ENCODE data around the gene LHX2.

The LHX2 gene

DNA sequence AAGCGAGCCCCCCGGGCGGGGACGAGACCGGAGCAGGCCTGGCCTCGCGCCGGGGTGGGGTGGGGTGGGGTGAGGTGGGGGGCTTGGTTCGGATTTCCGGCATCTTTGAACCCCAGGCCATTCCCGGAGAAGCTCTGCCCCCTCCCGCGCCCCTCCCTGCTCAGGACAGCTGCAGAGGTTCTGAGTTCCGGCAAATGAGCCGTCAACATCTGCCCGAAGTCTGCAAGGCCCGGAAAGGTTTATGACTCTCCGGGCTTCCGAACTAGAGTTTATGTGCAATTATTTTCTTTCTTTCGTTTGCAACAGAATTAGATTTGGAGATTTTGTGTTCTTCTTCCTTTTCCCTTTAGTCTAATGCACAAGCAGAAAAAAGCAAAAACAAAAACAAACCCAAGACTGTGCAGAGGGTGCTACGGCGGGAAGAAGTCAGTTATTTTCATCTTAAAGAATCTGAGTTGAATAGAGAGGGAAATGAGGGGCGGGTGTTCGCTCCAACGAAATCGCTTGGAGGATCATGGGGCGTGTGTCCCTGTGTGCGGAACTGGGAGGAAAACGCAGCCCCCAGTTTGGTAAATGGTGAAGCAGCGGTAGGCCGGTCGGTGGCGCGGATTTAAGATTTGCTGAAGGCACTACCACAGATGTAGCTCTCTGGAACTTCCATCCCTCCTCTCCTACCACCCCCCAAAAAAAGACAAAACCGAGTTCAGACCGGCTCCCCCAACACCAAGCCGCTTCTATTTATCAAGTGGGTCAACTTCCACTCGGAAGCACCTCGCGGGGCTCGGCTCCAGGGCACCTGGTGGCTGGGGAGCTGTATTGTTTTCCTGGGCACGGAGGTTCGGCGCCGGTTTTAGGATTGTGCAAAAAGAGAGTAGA is 4.8 kb downstream of the LHX2 start:
- TF ChIP-seq, protein P1, sequence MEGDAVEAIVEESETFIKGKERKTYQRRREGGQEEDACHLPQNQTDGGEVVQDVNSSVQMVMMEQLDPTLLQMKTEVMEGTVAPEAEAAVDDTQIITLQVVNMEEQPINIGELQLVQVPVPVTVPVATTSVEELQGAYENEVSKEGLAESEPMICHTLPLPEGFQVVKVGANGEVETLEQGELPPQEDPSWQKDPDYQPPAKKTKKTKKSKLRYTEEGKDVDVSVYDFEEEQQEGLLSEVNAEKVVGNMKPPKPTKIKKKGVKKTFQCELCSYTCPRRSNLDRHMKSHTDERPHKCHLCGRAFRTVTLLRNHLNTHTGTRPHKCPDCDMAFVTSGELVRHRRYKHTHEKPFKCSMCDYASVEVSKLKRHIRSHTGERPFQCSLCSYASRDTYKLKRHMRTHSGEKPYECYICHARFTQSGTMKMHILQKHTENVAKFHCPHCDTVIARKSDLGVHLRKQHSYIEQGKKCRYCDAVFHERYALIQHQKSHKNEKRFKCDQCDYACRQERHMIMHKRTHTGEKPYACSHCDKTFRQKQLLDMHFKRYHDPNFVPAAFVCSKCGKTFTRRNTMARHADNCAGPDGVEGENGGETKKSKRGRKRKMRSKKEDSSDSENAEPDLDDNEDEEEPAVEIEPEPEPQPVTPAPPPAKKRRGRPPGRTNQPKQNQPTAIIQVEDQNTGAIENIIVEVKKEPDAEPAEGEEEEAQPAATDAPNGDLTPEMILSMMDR (IDR thresholded peaks at IDR 0.05; ENCODE audit: borderline replicate concordance, control extremely low read depth, extremely low read depth, insufficient read depth, missing control alignments) = no peak
- in situ Hi-C loops (cut with MboI; ENCODE audit: low sequenced_read_pairs, unreplicated experiment) = loop anchor here (25.0 kb wide), 1 partner anchor 479 kb away; no protein-coding TSS in a partner anchor

DNA sequence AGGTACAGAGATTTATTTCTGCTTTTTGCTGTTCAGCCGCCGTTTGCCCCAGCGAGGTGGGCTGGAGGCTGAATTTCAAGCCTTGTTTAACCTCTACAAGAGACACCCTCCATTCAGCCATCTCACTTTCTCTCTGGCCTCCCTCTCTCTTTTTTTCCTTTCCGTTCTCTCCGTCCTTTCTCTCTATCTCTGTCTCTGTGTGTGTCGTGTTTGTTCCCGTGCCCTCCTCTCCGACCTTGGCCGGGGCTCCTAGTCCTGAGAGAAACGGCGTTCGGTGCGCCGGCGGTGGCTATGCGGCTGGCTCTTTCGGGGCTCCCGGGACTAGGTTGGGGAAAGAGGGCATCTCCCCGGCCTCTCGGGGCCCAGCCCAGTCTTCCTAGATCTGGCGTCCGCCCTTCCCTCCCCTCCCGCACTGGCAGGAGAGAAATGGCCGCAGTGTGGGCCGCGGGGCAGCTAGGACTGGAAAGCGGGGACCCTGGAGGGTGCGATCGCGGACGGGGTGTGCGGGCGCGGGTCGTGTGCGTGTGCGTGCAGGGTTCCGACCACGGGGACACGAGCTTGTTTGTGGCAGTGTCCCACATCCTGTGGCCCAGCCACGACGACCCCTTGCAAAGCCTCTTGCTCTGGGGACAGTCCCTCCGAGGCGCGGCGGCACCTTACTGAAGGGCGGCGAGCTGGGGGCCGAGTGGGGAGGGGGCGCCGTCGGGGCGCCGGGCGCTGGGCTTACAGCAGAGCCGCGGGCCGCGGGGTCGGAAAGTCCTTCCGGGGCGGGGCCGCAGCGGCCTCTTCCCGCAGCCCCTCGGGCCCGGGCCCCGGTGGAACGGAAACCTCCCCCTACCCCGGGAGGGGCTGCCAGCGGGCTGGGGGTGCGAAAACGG is 5.7 kb downstream of the LHX2 start:
- TF ChIP-seq, protein P1 (IDR thresholded peaks at IDR 0.05; ENCODE audit: borderline replicate concordance, control extremely low read depth, extremely low read depth, insufficient read depth, missing control alignments) = no peak
- DNase-seq (ENCODE audit: low spot score) = peak; percentile 39
- in situ Hi-C loops (cut with MboI; ENCODE audit: low sequenced_read_pairs, unreplicated experiment) = loop anchor here (25.0 kb wide), 1 partner anchor 480 kb away; no protein-coding TSS in a partner anchor

More for the DNA sequence above, 4.8 kb downstream of the LHX2 start:
- peak; percentile 48 for DNase-seq (ENCODE audit: low spot score)

DNA sequence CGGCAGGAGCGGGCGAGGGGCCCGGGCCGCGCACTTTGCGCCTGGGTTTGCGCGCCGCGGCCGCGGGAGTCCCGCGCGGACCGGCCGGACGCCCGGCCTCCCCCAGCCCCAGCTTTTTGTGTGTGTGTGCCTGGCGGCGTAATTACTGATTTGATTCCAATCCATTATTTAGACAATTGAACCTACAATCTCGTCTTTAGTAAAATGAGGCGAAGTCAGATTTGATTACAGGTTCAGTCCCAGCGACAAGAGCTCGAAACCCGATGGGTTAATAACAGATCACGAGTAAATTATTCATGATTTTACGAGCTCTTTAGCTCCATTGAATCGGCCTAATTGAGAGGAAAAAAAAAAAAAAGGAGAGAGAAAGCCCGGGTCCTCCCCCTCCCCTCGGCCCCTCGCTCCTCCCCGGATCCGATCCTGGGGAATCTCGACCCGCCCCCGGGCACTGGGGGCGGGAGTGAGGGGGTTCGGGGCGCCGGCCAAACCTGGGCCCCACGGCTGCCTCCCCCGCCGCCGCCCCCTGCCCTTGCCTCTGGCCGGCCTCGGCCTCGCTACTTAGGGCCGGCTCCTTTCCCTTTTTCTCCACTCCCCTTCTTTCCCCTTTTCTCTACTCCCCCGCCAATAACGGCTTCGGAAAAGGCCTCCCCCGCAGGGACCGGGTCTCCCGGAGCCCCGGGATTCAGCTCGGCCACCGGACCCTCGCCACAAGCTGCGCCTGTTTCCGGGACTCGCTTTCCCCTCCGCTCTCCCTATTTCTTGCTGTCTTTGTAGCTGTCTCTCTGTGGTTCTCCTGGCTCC is 6.6 kb downstream of the LHX2 start:
- peak; percentile 23 for DNase-seq (ENCODE audit: low spot score)
- in situ Hi-C loops (cut with MboI; ENCODE audit: low sequenced_read_pairs, unreplicated experiment) = loop anchor here (25.0 kb wide), 1 partner anchor 481 kb away; no protein-coding TSS in a partner anchor
- TF ChIP-seq, protein P1 (IDR thresholded peaks at IDR 0.05; ENCODE audit: borderline replicate concordance, control extremely low read depth, extremely low read depth, insufficient read depth, missing control alignments) = no peak

DNA sequence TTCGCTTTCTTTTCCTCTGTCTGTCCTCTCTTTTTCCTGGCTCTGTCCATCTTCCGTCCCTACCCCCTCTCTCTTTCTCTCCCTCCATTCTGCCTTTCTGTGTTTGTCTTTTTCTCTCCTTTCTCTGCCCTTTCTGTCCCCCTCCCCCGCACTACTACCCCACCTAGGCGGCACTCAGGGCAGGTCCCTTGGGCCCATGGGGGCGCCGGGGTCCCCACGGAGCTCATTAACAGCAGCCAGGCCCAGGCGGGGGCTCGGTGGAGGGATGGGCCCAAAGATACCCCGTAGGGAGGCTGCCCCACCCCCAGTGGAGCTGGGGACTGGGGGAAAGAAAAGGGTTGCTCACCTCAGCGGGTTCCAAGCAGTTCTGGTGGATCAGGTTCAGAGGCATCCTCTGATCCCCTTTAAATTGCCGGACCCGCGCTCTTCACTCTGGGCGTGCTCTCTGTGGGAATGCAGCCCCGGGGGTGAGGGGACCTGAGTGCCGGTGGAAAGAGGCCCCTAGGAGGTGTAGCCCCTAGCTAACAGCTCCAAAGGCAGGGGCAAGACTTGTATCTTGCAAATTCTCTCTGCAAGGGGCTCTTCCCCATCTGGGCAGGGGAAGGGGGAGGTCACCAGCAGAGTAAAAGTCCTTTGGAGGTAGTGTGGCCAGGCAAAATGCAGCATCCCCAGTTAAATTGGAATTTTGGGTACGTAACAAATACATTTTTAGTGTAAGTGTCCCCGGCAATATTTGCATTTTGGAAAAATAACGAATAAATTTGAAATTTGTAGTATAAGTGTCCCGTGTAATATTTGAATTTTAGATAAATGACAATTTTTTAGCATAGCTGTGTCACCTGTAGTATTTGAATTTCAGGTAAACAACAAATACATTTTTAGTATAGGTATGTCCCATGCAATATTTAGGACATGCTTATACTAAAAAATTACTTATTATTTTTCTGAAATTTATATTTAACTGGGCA is 7.4 kb downstream of the LHX2 start:
- peak; percentile 42 for DNase-seq (ENCODE audit: low spot score)
- in situ Hi-C loops (cut with MboI; ENCODE audit: low sequenced_read_pairs, unreplicated experiment) = loop anchor here (25.0 kb wide), 1 partner anchor 482 kb away; no protein-coding TSS in a partner anchor

More for the DNA sequence above, 7.4 kb downstream of the LHX2 start:
- TF ChIP-seq, protein P1 (IDR thresholded peaks at IDR 0.05; ENCODE audit: borderline replicate concordance, control extremely low read depth, extremely low read depth, insufficient read depth, missing control alignments) = no peak
